ENCODE measurements around the gene NUP85.
"Not testable (repeated sequence)": the region's sequence is repeated elsewhere in the genome, so short reads cannot be mapped to it uniquely, and the experiment has no call there.

The NUP85 gene

GRCh38 chr17:75270218-75270965 is 64.9 kb downstream of the NUP85 start:
- DNase-seq: peak; percentile 52

GRCh38 chr17:75270966-75271232 is 65.4 kb downstream of the NUP85 start, which contains the start of gene MIF4GD:
MIF4GD (minus strand) TSS chr17:75271231; CDS start chr17:75270195, 1,036 bp downstream.
- no peak for DNase-seq

GRCh38 chr17:75271233-75271954 is 65.9 kb downstream of the NUP85 start:
- DNase-seq: peak; percentile 90

GRCh38 chr17:75271955-75272847 is 66.7 kb downstream of the NUP85 start:
- DNase-seq: no peak

GRCh38 chr17:75272848-75273184 is 67.3 kb downstream of the NUP85 start:
- DNase-seq: no peak

- DNase-seq: no peak
Measured at GRCh38 chr17:75273977-75274708, 68.7 kb downstream of the NUP85 start.

- DNase-seq: no peak
Measured at GRCh38 chr17:75277664-75278071, 72.2 kb downstream of the NUP85 start.

GRCh38 chr17:75280189-75280588 is 74.7 kb downstream of the NUP85 start:
- DNase-seq: not testable (repeated sequence)

- DNase-seq: no peak
Measured at GRCh38 chr17:75285123-75285522, 79.6 kb downstream of the NUP85 start.

Data from CD4-positive, alpha-beta T cell treated with Interleukin-10 for 1 hour (primary cell).